Measurements from ENCODE around the gene NHSL2.

NHSL2 gene

GRCh38 chrX:72107320-72107719 is 196.7 kb downstream of the NHSL2 start:
- Mint-ChIP-seq H3K27ac (peak overlapping the region; percentile 46), H3K4me1 (peaks cover 22% of the 10 kb centered on the region), H3K27me3 (ENCODE audit: low read depth, poor library complexity) (peaks cover 3% of the 10 kb centered on the region), H3K9me3 (peaks cover 63% of the 10 kb centered on the region), H3K36me3 (ENCODE audit: low read depth) (peaks cover 5% of the 10 kb centered on the region), H3K4me3 (no peak overlapping the region)
- no peak for TF ChIP-seq CTCF (IDR thresholded peaks at IDR 0.05)
- DNase-seq = no peak

- no peak for DNase-seq
- TF ChIP-seq CTCF (IDR thresholded peaks at IDR 0.05) = no peak
Measured at GRCh38 chrX:72107841-72108595, 197.4 kb downstream of the NHSL2 start.

GRCh38 chrX:72108666-72109065 is 198.0 kb downstream of the NHSL2 start:
- H3K9me3 Mint-ChIP-seq = peaks cover 59% of the 10 kb centered on the region
- H3K36me3 Mint-ChIP-seq (ENCODE audit: low read depth) = peaks cover 5% of the 10 kb centered on the region
- no peak overlapping the region for H3K4me3 Mint-ChIP-seq
- peaks cover 23% of the 10 kb centered on the region for H3K4me1 Mint-ChIP-seq
- H3K27me3 Mint-ChIP-seq (ENCODE audit: low read depth, poor library complexity) = peaks cover 3% of the 10 kb centered on the region
- DNase-seq = no peak
- H3K27ac Mint-ChIP-seq = no peak overlapping the region
- no peak for TF ChIP-seq CTCF (IDR thresholded peaks at IDR 0.05)

More at GRCh38 chrX:72107841-72108595, 197.4 kb downstream of the NHSL2 start:
- Mint-ChIP-seq H3K4me1 (peaks cover 22% of the 10 kb centered on the region), H3K27me3 (ENCODE audit: low read depth, poor library complexity) (peaks cover 3% of the 10 kb centered on the region), H3K27ac (peak overlapping the region; percentile 46), H3K9me3 (peaks cover 62% of the 10 kb centered on the region), H3K36me3 (ENCODE audit: low read depth) (peaks cover 5% of the 10 kb centered on the region), H3K4me3 (no peak overlapping the region)

DNA sequence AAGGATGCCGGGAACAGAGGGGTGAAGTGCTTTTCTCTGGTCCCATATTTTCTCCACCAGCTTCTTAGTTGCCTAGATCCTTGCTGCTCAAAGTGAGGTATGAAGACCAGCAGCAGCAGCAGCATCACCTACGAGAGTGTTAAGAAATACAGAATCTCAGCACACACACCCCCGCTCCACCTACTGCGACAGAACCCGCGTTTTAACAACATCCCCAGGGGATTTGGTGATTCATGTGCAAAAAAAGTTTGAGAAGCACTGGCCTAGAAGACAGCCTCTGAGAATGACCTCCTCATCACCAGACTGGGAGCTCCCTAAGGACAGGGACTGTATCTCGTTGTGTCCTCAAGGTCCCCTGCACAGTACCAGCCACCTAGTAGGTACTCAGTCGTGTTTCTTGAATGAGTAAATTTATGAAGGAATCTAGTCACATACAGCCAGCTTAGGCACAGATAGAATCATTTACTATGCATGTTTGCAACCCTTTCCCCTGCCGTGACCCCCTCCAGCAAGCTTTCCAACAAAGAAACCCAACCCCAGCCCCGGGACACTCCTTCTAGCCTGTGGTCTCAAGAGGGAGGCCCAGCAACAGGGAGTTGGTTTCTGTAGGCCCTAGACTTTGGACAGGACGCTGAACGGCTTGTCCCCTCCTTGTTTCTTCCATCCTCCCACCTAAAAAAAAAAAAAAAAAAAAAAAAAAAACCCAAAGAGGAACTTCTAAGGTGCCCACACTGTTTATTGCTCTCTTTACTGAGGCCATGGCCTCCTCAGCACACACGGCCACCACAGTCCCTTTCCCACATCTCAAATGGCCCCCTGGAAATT is 199.6 kb downstream of the NHSL2 start:
- DNase-seq = no peak
- Mint-ChIP-seq H3K9me3 (peaks cover 59% of the 10 kb centered on the region), H3K27ac (no peak overlapping the region), H3K4me1 (peaks cover 39% of the 10 kb centered on the region), H3K36me3 (ENCODE audit: low read depth) (peaks cover 5% of the 10 kb centered on the region), H3K4me3 (no peak overlapping the region), H3K27me3 (ENCODE audit: low read depth, poor library complexity) (no peaks in the 10 kb centered on the region)
- no peak for TF ChIP-seq CTCF (IDR thresholded peaks at IDR 0.05)

GRCh38 chrX:72110876-72111708 is 200.4 kb downstream of the NHSL2 start:
- no peak for TF ChIP-seq CTCF (IDR thresholded peaks at IDR 0.05)
- no peak overlapping the region for H3K27ac Mint-ChIP-seq
- H3K27me3 Mint-ChIP-seq (ENCODE audit: low read depth, poor library complexity) = no peaks in the 10 kb centered on the region
- no peak overlapping the region for H3K4me3 Mint-ChIP-seq
- peaks cover 58% of the 10 kb centered on the region for H3K9me3 Mint-ChIP-seq
- no peak for DNase-seq
- H3K4me1 Mint-ChIP-seq = peaks cover 44% of the 10 kb centered on the region
- peaks cover 5% of the 10 kb centered on the region for H3K36me3 Mint-ChIP-seq (ENCODE audit: low read depth)
